ENCODE results near the gene TSPAN5.
"Not testable (repeated sequence)": the region's sequence is repeated elsewhere in the genome, so short reads cannot be mapped to it uniquely, and the experiment has no call there.

TSPAN5 gene

DNA sequence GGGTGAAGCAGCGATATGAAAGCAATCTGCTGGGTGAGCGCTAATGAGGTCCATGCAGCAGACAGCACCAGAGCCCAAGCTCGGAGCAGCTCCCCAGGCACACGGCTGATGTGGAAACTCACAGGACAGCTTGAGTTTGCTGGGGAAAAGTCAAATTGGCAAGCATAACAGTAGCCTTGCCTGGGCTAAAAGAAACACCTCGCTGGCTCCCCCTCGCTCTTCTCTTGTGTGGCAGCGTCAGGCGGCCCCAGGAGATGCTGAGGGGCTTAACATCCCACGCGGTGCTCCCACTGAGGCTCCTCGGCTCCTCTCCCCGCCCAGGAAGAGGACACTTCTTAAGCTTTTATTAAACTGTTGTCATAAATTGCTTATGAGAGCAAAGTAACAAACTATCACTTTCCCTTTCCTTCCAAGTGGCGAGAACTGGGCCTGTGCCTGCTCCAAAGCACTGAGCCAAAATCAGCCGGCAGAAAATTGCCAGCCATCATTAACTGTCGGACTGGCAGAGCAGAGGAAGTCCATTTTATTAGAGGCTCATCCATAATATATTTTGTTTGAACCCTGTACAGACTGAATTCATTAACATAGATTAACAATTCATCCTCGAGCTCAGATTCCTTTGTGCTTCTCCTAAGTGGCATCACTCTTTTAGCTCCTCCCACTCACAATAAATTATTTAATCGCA is 111.4 kb downstream of the TSPAN5 start:
- Mint-ChIP-seq H3K9me3 (peaks cover 3 to 23% of the 10 kb centered on the region in 2 donors), H3K27me3 (no peaks in the 10 kb centered on the region), H3K27ac (no peak overlapping the region), H3K4me3 (no peak overlapping the region), H3K4me1 (peaks cover 16% of the 10 kb centered on the region)
- DNase-seq (no peak), ATAC-seq (no peak)

DNA sequence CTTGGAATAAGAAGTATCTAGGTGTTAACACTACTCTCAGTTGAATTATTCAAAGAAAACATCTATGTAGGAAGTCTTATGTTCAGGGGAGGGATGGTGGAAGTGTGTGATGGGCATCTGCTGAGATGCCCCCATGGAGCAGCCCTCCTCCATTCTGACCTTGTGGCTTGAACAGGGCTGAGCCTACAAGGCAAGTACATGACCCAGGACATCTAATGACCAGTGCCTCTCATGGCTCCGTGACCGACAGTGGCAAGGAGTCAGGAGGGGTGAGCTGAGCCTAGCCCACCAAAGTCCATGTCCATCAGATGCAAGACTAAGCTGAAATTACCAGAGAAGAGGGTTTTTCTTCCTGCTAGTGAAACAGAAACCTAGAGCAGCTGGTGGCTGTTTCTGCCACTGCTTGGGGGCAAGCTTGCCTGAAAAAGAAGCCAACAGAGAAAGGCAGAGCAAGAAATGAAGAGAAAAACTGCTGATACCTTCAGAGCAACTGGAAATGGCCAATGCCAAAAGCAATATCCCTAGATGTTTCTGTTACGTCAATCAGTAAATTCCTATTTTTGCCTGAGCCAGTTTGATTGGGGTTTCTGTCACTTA is 113.5 kb downstream of the TSPAN5 start:
- no peaks in the 10 kb centered on the region for H3K27me3 Mint-ChIP-seq
- H3K4me3 Mint-ChIP-seq, result peak overlapping the region in 1 of 2 donors; percentile 51
- H3K4me1 Mint-ChIP-seq, result peaks cover 16% of the 10 kb centered on the region
- DNase-seq, result peak in 1 of 2 donors; percentile 20
- H3K9me3 Mint-ChIP-seq, result peaks cover 0 to 6% of the 10 kb centered on the region in 2 donors
- H3K27ac Mint-ChIP-seq, result peak overlapping the region in 1 of 2 donors; percentile 52
- ATAC-seq, result peak; percentile 79

DNA sequence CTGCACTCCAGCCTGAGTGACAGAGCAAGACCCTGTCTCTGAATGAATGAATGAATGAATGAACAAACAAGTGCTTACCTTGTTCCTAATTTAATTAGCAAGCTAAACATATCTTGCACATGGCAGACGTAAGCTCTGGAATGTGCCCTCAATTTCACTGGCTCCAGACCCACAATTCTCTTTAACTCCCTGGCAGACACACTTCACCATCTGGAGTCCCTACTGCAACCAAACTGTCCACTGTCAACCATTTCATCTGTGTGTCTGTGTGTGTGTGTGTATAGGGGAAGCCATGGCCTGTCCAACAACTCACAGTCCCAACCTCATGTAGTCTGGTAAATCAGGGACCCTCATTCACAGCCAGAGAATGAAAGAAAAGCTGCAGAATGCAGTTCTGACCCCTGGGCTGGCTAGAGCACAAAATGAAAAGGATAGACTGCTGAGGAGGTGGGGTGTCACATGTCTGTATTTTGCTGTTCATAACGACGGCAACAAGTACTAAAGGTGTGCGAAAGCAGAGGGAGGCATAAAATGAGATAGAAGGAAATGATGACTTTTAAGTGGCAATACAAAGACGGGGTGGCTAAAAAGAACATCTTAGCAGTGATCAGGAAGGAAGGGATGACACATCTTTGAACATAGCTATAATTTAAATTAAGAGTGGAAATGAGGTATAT is 114.1 kb downstream of the TSPAN5 start:
- no peaks in the 10 kb centered on the region for H3K27me3 Mint-ChIP-seq
- peak overlapping the region in 1 of 2 donors; percentile 51 for H3K4me3 Mint-ChIP-seq
- no peaks in the 10 kb centered on the region for H3K9me3 Mint-ChIP-seq
- DNase-seq (no peak), ATAC-seq (peak; percentile 81)
- H3K4me1 Mint-ChIP-seq, result peaks cover 16% of the 10 kb centered on the region
- H3K27ac Mint-ChIP-seq, result peak overlapping the region in 1 of 2 donors; percentile 52

DNA sequence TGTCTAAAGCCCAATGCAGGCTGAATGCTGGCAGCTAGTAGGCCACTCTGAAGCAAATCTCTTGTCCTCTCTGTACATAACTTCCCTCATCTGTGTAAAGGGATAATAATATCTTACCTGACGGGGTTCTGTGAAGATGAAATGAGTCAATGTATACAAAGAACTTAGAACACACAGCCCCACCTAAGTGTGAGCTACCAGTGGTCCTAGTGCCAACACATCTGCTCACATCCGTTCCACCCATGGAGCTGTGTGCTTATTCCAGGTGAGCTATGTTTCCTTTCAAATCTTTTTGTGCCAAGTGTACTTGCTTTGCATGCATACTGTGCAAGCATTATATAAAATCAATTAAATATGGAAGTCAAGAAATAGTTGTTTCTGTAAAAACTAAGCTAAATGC is 116.4 kb downstream of the TSPAN5 start:
- Mint-ChIP-seq H3K4me3 (no peak overlapping the region), H3K27me3 (no peaks in the 10 kb centered on the region), H3K27ac (no peak overlapping the region), H3K4me1 (peaks cover 16% of the 10 kb centered on the region), H3K9me3 (no peaks in the 10 kb centered on the region)
- ATAC-seq, result no peak
- DNase-seq, result no peak

DNA sequence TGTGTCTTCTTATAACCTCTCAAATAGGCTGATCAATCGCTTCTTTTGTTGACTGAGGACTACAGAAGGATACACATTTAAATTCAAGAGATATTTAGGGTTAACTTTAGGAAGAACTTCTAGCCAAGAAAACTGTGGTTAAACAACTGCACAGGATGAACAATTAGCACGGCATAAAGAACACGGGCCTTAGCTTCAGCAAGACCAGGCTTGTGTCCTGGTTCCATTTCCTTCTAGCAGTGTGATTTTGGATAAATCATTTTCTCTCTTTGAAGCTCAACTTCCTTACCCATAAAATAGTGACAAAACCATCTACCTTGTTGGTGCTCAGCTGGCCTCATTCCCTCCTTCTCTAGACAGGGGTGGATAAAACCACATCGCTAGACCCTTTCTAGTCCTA is 117.6 kb downstream of the TSPAN5 start:
- H3K9me3 Mint-ChIP-seq, result peaks cover under 1 to 2% of the 10 kb centered on the region in 2 donors
- no peak overlapping the region for H3K27ac Mint-ChIP-seq
- no peaks in the 10 kb centered on the region for H3K27me3 Mint-ChIP-seq
- no peak overlapping the region for H3K4me3 Mint-ChIP-seq
- ATAC-seq (no peak), DNase-seq (no peak)
- peaks cover 16% of the 10 kb centered on the region for H3K4me1 Mint-ChIP-seq

DNA sequence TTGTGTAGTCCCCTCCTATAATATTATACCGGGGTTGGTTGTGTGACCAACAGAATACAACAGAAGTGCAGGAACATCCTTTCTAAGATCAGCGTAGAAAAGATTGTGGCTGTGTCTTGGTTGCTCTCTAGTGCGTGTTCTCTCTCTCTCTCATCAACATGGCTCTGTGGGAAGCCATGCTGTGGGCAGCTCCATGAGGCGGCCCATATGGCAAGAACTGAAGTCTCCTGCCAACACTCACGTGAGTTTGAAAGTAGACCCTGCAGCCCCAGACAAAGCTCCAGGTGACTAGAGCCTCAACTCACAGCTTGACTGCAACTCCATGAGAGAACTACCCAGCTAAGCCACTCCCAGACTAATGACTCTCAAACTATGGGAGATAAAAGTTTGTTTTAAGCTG is 118.7 kb downstream of the TSPAN5 start:
- Mint-ChIP-seq H3K4me1 (peaks cover 9% of the 10 kb centered on the region), H3K4me3 (no peak overlapping the region), H3K27ac (no peak overlapping the region), H3K9me3 (peaks cover 4 to 7% of the 10 kb centered on the region in 2 donors), H3K27me3 (no peaks in the 10 kb centered on the region)
- DNase-seq, result no peak
- ATAC-seq, result no peak

DNA sequence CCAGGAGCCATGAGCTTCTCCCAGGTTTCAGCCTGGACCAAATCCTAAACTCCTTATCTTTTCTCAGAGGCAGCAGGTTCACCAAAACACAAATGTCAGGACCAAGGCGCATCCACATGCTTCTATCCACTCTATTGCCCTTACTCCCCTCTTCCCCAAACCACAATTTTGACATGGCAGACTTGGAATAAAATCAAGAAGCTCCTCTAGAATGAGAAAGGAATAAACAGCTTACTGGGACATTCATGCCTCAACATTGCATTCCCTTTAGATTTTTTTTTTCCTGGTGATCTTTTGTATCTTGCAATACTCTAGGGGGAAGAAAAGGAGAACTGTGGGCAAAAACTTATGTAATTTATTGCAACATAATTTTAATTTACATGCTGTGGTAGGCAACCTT is 119.1 kb downstream of the TSPAN5 start:
- no peaks in the 10 kb centered on the region for H3K27me3 Mint-ChIP-seq
- H3K4me3 Mint-ChIP-seq, result no peak overlapping the region
- peaks cover 4 to 7% of the 10 kb centered on the region in 2 donors for H3K9me3 Mint-ChIP-seq
- DNase-seq (no peak), ATAC-seq (no peak)
- H3K4me1 Mint-ChIP-seq, result peaks cover 9% of the 10 kb centered on the region
- peak overlapping the region in 1 of 2 donors; percentile 68 for H3K27ac Mint-ChIP-seq

DNA sequence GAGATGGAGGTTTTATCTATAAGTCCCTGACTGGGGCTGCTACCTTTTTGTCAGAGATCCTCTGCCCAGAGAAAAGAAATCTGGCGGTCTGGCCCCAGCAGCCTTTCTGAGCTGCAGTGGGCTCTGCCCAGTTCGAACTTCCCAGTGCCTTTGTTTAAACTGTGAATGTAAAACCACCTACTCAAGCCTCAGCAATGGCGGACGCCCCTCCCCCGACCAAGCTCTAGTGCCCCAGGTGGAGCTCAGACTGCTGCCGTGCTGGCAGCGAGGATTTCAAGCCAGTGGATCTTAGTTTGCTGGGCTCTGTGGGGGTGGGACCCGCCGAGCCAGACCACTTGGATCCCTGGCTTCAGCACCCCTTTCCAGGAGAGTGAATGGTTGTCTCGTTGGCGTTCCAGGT is 121.8 kb downstream of the TSPAN5 start:
- Mint-ChIP-seq H3K9me3 (peaks cover 4 to 7% of the 10 kb centered on the region in 2 donors), H3K27me3 (no peaks in the 10 kb centered on the region), H3K27ac (no peak overlapping the region), H3K4me3 (no peak overlapping the region), H3K4me1 (peaks cover 13% of the 10 kb centered on the region)
- DNase-seq, result no peak
- ATAC-seq, result no peak

DNA sequence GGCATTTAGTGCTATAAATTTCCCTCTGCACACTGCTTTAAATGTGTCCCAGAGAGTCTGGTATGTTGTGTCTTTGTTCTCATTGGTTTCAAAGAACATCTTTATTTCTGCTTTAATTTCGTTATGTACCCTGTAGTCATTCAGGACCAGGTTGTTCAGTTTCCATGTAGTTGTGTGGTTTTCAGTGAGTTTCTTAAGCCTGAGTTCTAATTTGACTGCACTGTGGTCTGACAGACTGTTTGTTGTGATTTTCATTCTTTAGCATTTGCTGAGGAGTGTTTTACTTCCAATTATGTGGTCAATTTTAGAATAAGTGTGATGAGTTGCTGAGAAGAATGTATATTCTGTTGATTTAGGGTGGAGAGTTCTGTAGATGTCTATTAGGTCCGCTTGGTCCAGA is 124.3 kb downstream of the TSPAN5 start:
- Mint-ChIP-seq H3K27ac (peak overlapping the region in 1 of 2 donors; percentile 91), H3K4me3 (peak overlapping the region in 1 of 2 donors; percentile 73), H3K4me1 (peaks cover 23% of the 10 kb centered on the region)
- H3K9me3 Mint-ChIP-seq, H3K27me3 Mint-ChIP-seq, ATAC-seq, DNase-seq: not testable (repeated sequence)

DNA sequence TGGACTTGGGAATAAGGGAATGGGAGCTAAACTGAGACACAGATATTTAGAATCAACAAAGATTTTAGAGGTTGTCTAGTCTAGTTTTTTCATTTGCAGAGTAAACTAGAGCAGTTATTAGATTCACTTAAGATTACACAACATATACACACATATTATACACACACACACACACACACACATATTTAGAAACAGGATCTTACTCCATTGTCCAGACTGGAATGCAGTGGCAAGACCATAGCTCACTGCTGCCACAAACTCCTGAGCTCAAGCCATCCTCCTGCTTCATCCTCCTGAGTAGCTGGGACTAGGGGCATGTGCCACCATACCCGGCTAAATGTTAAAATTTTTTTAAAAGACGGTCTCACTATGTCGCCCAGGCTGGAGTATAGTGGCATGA is 127.8 kb downstream of the TSPAN5 start:
- Mint-ChIP-seq H3K9me3 (peaks cover 2 to 3% of the 10 kb centered on the region in 2 donors), H3K27me3 (no peaks in the 10 kb centered on the region), H3K4me1 (peaks cover 39% of the 10 kb centered on the region), H3K27ac (no peak overlapping the region), H3K4me3 (no peak overlapping the region)
- DNase-seq, result no peak
- ATAC-seq, result no peak

DNA sequence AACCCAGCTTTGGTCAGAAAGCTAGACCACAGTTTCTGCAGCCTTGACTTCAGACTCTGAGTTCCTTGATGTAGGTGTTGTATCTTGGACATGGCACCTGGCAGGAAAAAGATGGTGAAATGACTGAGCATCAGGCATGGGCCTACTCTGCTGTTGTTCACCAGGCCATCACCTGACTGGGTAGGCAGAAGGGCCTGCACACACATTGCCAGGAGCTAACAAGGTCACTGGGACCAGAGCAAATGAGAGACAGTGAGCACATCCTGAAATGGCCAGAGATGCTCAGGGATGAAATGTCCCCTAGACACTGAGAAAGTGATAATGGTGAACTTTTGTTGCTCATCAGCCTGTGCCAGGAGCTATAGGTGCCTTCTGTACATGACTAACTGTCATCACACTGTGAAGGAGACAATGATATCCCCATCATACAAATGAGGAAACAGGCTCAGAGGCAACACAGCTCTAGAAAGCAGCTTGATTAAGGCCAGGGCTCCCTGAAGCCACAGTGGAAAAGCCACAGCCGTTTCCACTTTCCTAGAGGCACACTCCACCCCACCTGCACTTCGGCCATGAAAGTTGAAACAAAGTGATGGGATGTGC is 128.3 kb downstream of the TSPAN5 start:
- H3K27me3 Mint-ChIP-seq, result no peaks in the 10 kb centered on the region
- DNase-seq (no peak), ATAC-seq (peak; percentile 50)
- H3K9me3 Mint-ChIP-seq, result no peaks in the 10 kb centered on the region
- H3K4me3 Mint-ChIP-seq, result no peak overlapping the region
- peak overlapping the region in 1 of 2 donors; percentile 55 for H3K27ac Mint-ChIP-seq
- H3K4me1 Mint-ChIP-seq, result peaks cover 39% of the 10 kb centered on the region

DNA sequence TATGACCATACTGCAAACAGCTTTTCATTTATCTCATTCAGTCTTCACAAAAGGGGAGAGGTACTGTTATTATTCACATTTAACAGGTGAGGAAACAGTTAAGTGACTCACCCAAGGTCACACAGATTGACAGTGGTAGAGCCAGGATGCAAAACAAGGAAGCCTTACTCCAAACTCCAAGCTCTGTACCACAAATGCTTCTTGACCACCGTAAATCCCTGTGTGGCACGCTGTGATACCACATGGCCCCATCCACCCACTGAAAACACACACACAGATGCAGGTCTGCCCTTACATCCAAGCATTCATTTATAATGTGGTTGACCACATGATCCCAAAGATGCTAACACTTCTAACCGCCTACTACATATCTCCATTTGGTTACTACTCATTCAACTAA is 129.5 kb downstream of the TSPAN5 start:
- Mint-ChIP-seq H3K27ac (no peak overlapping the region), H3K4me3 (no peak overlapping the region)

DNA sequence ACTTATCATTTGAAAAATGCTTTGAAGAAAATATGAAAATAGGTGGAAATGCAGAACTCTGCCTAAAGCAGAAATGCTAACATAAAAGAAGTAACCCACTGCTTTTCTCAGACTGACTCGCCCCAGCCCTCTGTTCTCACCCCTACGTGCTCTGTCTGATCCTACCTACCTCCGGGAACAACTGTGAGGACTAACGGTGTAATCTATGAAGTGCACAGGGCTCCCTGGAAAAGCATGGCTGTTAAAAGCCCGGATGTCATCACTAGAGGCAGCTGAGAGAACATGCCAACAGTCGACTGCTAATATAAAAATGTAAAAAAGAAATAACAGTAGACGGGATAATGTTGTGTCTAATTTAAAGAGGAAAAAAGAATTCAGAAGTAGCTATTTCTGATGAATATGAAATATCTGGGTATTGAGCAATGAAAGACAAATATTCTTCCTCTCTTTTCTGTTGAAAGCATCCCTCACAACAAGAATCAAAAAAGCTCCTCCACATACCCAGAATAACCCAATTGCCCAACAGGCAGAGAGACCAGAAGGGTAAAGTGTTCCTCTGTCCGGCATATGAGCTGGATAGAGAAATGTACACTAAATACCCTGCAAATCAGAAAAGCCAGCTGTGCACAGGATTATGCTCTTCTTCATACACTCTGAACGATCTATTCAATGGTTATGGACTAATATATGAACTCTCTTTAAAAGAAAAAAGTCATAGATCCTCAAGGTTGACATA is 130.7 kb downstream of the TSPAN5 start:
- H3K4me3 Mint-ChIP-seq, result no peak overlapping the region
- no peak for ATAC-seq
- no peaks in the 10 kb centered on the region for H3K27me3 Mint-ChIP-seq
- H3K27ac Mint-ChIP-seq, result no peak overlapping the region
- no peak for DNase-seq
- peaks cover 28% of the 10 kb centered on the region for H3K4me1 Mint-ChIP-seq
- no peaks in the 10 kb centered on the region for H3K9me3 Mint-ChIP-seq

More for the DNA sequence above, 129.5 kb downstream of the TSPAN5 start:
- peaks cover 28% of the 10 kb centered on the region for H3K4me1 Mint-ChIP-seq
- ATAC-seq (peak; percentile 88), DNase-seq (peak in 1 of 2 donors; percentile 41)
- H3K27me3 Mint-ChIP-seq, result no peaks in the 10 kb centered on the region
- H3K9me3 Mint-ChIP-seq, result no peaks in the 10 kb centered on the region

DNA sequence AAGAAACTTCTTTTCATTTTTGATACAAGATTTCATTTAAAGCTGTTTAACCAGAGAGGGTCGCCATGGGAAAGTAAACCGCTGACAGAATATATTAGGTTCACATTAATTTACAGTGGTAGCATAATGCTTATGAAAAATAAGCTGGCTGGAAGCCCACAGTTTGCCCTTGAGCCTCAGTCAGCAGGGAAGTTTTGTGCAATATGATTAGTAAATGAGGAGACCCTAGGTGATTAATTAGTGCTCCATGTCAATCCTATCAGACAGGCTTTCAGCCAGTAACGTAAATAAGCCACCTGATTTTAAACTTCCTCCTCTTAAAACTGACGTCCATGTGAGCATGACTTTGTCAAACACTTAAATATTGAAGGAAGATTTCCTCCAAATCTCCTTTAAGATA is 134.2 kb downstream of the TSPAN5 start:
- no peaks in the 10 kb centered on the region for H3K27me3 Mint-ChIP-seq
- ATAC-seq (no peak), DNase-seq (no peak)
- H3K4me1 Mint-ChIP-seq, result peaks cover 42% of the 10 kb centered on the region
- no peaks in the 10 kb centered on the region for H3K9me3 Mint-ChIP-seq
- no peak overlapping the region for H3K4me3 Mint-ChIP-seq
- H3K27ac Mint-ChIP-seq, result no peak overlapping the region
